Measurements from ENCODE around the gene MS4A10. TPM values are rescaled to one million over a fixed set of nuclear protein-coding genes. Genes with fewer than 3 reads are reported as not detected.

Gene MS4A10
- total RNA-seq, 1 donor from 2014 or later = not detected

GRCh38 chr11:60790726-60791125 is 5.6 kb downstream of the MS4A10 start:
- Histone ChIP-seq H3K27me3 (no peaks in the 10 kb centered on the region), H3K9me3 (no peaks in the 10 kb centered on the region), H3K27ac (no peak overlapping the region), H3K4me1 (no peaks in the 10 kb centered on the region), H3K36me3 (no peaks in the 10 kb centered on the region), H3K4me3 (no peak overlapping the region)
- ATAC-seq (no peak), DNase-seq (no peak)
- no peak for TF ChIP-seq CTCF (IDR thresholded peaks at IDR 0.05)
- intact Hi-C loops (cut with DNase I) = no loop called here

GRCh38 chr11:60791153-60791933 is 6.2 kb downstream of the MS4A10 start:
- intact Hi-C loops (cut with DNase I) = no loop called here
- Histone ChIP-seq H3K4me1 (no peaks in the 10 kb centered on the region), H3K27ac (no peak overlapping the region), H3K4me3 (no peak overlapping the region), H3K36me3 (no peaks in the 10 kb centered on the region), H3K9me3 (no peaks in the 10 kb centered on the region), H3K27me3 (no peaks in the 10 kb centered on the region)
- no peak for ATAC-seq
- TF ChIP-seq CTCF (IDR thresholded peaks at IDR 0.05) = no peak
- DNase-seq = no peak

- H3K27me3 ChIP-seq = no peaks in the 10 kb centered on the region
- DNase-seq = no peak
- H3K9me3 ChIP-seq = no peaks in the 10 kb centered on the region
- no peaks in the 10 kb centered on the region for H3K36me3 ChIP-seq
- H3K4me3 ChIP-seq = no peak overlapping the region
- no peak overlapping the region for H3K27ac ChIP-seq
- intact Hi-C loops (cut with DNase I) = no loop called here
- no peak for ATAC-seq
- TF ChIP-seq CTCF (IDR thresholded peaks at IDR 0.05) = no peak
- H3K4me1 ChIP-seq = no peaks in the 10 kb centered on the region
Observed at GRCh38 chr11:60792521-60792920, 7.4 kb downstream of the MS4A10 start.

GRCh38 chr11:60795291-60795690 is 10.2 kb downstream of the MS4A10 start:
- Histone ChIP-seq H3K27ac (no peak overlapping the region), H3K4me1 (no peaks in the 10 kb centered on the region), H3K4me3 (no peak overlapping the region), H3K36me3 (no peaks in the 10 kb centered on the region), H3K27me3 (no peaks in the 10 kb centered on the region), H3K9me3 (no peaks in the 10 kb centered on the region)
- TF ChIP-seq CTCF (IDR thresholded peaks at IDR 0.05) = no peak
- no peak for ATAC-seq
- no peak for DNase-seq
- intact Hi-C loops (cut with DNase I) = no loop called here

- Histone ChIP-seq H3K27me3 (peaks cover 12% of the 10 kb centered on the region), H3K4me1 (no peaks in the 10 kb centered on the region), H3K27ac (no peak overlapping the region), H3K4me3 (no peak overlapping the region), H3K36me3 (no peaks in the 10 kb centered on the region), H3K9me3 (no peaks in the 10 kb centered on the region)
- ATAC-seq (no peak), DNase-seq (no peak)
- TF ChIP-seq CTCF (IDR thresholded peaks at IDR 0.05) = no peak
- intact Hi-C loops (cut with DNase I) = no loop called here
Observed at GRCh38 chr11:60797846-60798630, 12.9 kb downstream of the MS4A10 start.

All from upper lobe of right lung (tissue), 1 donor.